ENCODE data around the gene LRRC4C. TPM values are rescaled to one million over a fixed set of nuclear protein-coding genes. Genes with fewer than 3 reads are reported as not detected.

The LRRC4C gene
- total and polyA plus RNA-seq, 4 donors = 0.10 to 0.93 (median 0.30) TPM

DNA sequence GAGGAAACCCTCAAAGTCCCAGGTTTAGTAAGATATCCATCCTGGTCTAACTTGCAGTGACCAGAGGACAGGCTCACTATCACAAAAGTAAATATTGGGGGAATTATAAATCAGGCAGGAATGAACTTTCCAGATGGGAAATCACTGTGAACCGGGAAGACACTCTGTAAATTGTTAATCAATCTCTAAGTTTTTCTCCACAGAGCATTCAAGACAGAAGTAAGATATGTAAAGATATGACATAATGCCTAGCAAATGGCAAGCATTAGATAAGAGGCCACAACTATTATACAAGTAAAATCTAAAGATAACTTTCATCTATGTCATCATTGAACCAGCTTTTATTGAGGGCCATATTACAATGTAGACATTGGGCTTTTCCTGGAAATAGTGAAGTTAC is 35.3 kb upstream of the LRRC4C start:
- H3K9ac ChIP-seq (ENCODE audit: low read depth in 1 of 2, low read length in 2 of 2) = no peak overlapping the region
- no peaks in the 10 kb centered on the region for H3K9me3 ChIP-seq (ENCODE audit: control insufficient read depth in 4 of 4, low read length in 3 of 4)
- no peaks in the 10 kb centered on the region for H3K4me1 ChIP-seq (ENCODE audit: control insufficient read depth in 4 of 4, insufficient read depth in 4 of 4, low read length in 3 of 4)
- H3K4me3 ChIP-seq (ENCODE audit: low read depth in 1 of 3, low read length in 3 of 3) = no peak overlapping the region
- DNase-seq (ENCODE audit: low spot score) = no peak
- H3K36me3 ChIP-seq (ENCODE audit: control insufficient read depth in 4 of 4, insufficient read depth in 3 of 4, low read depth in 1 of 4, low read length in 3 of 4) = no peaks in the 10 kb centered on the region
- 11% methylated on average over 1 of the region's 1 CpG for WGBS
- H3K27me3 ChIP-seq (ENCODE audit: control insufficient read depth in 4 of 4, insufficient read depth in 4 of 4, low read length in 3 of 4) = peaks cover 0 to 1% (median 0%) of the 10 kb centered on the region in 4 donors
- H3K27ac ChIP-seq (ENCODE audit: low read depth in 1 of 2, low read length in 2 of 2) = no peak overlapping the region
- TF ChIP-seq YY1 (IDR thresholded peaks at IDR 0.05) (no peak), RAD21 (IDR thresholded peaks at IDR 0.05) (no peak), TAF1 (conservative IDR thresholded peaks at IDR 0.05) (no peak), NR2F2 (IDR thresholded peaks at IDR 0.05) (no peak), EGR1 (IDR thresholded peaks at IDR 0.05; ENCODE audit: low read depth in 2 of 2) (no peak)
- TF ChIP-seq, protein P1, sequence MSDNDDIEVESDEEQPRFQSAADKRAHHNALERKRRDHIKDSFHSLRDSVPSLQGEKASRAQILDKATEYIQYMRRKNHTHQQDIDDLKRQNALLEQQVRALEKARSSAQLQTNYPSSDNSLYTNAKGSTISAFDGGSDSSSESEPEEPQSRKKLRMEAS (IDR thresholded peaks at IDR 0.05) = no peak
- TF ChIP-seq, protein P2, sequence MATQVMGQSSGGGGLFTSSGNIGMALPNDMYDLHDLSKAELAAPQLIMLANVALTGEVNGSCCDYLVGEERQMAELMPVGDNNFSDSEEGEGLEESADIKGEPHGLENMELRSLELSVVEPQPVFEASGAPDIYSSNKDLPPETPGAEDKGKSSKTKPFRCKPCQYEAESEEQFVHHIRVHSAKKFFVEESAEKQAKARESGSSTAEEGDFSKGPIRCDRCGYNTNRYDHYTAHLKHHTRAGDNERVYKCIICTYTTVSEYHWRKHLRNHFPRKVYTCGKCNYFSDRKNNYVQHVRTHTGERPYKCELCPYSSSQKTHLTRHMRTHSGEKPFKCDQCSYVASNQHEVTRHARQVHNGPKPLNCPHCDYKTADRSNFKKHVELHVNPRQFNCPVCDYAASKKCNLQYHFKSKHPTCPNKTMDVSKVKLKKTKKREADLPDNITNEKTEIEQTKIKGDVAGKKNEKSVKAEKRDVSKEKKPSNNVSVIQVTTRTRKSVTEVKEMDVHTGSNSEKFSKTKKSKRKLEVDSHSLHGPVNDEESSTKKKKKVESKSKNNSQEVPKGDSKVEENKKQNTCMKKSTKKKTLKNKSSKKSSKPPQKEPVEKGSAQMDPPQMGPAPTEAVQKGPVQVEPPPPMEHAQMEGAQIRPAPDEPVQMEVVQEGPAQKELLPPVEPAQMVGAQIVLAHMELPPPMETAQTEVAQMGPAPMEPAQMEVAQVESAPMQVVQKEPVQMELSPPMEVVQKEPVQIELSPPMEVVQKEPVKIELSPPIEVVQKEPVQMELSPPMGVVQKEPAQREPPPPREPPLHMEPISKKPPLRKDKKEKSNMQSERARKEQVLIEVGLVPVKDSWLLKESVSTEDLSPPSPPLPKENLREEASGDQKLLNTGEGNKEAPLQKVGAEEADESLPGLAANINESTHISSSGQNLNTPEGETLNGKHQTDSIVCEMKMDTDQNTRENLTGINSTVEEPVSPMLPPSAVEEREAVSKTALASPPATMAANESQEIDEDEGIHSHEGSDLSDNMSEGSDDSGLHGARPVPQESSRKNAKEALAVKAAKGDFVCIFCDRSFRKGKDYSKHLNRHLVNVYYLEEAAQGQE (IDR thresholded peaks at IDR 0.05) = no peak
- TF ChIP-seq, protein P3, sequence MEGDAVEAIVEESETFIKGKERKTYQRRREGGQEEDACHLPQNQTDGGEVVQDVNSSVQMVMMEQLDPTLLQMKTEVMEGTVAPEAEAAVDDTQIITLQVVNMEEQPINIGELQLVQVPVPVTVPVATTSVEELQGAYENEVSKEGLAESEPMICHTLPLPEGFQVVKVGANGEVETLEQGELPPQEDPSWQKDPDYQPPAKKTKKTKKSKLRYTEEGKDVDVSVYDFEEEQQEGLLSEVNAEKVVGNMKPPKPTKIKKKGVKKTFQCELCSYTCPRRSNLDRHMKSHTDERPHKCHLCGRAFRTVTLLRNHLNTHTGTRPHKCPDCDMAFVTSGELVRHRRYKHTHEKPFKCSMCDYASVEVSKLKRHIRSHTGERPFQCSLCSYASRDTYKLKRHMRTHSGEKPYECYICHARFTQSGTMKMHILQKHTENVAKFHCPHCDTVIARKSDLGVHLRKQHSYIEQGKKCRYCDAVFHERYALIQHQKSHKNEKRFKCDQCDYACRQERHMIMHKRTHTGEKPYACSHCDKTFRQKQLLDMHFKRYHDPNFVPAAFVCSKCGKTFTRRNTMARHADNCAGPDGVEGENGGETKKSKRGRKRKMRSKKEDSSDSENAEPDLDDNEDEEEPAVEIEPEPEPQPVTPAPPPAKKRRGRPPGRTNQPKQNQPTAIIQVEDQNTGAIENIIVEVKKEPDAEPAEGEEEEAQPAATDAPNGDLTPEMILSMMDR (IDR thresholded peaks at IDR 0.05; ENCODE audit: low read depth, low read length, missing input control) = no peak

DNA sequence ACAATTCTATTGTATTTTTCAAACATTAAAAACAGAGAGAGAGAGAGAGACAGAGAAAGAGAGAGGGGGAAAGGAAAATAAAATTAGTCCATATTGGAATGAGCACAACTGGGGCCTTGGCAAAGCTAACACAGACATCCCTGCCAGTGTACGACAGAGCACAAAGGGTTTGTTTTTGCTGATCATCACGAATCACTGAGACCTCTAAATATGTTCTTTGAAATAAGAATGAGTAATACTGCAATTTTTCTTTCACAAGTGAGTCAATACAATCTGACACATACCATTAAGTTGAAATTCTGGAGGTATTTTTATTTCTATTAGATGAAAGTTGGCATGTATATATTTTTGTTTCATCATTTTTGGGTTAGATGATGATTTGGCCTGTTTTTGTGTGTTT is 27.0 kb upstream of the LRRC4C start:
- Histone ChIP-seq H3K36me3 (ENCODE audit: control insufficient read depth in 4 of 4, insufficient read depth in 3 of 4, low read depth in 1 of 4, low read length in 3 of 4) (no peaks in the 10 kb centered on the region), H3K9ac (ENCODE audit: low read depth in 1 of 2, low read length in 2 of 2) (no peak overlapping the region), H3K4me3 (ENCODE audit: low read depth in 1 of 3, low read length in 3 of 3) (no peak overlapping the region), H3K27ac (ENCODE audit: low read depth in 1 of 2, low read length in 2 of 2) (no peak overlapping the region), H3K4me1 (ENCODE audit: control insufficient read depth in 4 of 4, insufficient read depth in 4 of 4, low read length in 3 of 4) (no peaks in the 10 kb centered on the region), H3K9me3 (ENCODE audit: control insufficient read depth in 4 of 4, low read length in 3 of 4) (no peaks in the 10 kb centered on the region), H3K27me3 (ENCODE audit: control insufficient read depth in 4 of 4, insufficient read depth in 4 of 4, low read length in 3 of 4) (peaks cover 0 to 2% (median 0%) of the 10 kb centered on the region in 4 donors)
- DNase-seq (ENCODE audit: low spot score) = no peak
- 72% methylated on average over 2 of the region's 2 CpGs for WGBS
- TF ChIP-seq, protein P2 (IDR thresholded peaks at IDR 0.05) = no peak
- no peak for TF ChIP-seq TAF1 (conservative IDR thresholded peaks at IDR 0.05)
- no peak for TF ChIP-seq GABPA (IDR thresholded peaks at IDR 0.05 in 1 of 2, conservative IDR thresholded peaks at IDR 0.05 in 1 of 2)
- TF ChIP-seq NR2F2 (IDR thresholded peaks at IDR 0.05) = no peak
- no peak for TF ChIP-seq SP1 (IDR thresholded peaks at IDR 0.05)
- no peak for TF ChIP-seq JUND (IDR thresholded peaks at IDR 0.05)
- TF ChIP-seq, protein P4, sequence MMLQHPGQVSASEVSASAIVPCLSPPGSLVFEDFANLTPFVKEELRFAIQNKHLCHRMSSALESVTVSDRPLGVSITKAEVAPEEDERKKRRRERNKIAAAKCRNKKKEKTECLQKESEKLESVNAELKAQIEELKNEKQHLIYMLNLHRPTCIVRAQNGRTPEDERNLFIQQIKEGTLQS (IDR thresholded peaks at IDR 0.05) = no peak
- TF ChIP-seq, protein P3 (IDR thresholded peaks at IDR 0.05; ENCODE audit: low read depth, low read length, missing input control) = no peak
- TF ChIP-seq, protein P1 (IDR thresholded peaks at IDR 0.05) = no peak
- no peak for TF ChIP-seq HNF4G (IDR thresholded peaks at IDR 0.05)
- TF ChIP-seq, protein P5, sequence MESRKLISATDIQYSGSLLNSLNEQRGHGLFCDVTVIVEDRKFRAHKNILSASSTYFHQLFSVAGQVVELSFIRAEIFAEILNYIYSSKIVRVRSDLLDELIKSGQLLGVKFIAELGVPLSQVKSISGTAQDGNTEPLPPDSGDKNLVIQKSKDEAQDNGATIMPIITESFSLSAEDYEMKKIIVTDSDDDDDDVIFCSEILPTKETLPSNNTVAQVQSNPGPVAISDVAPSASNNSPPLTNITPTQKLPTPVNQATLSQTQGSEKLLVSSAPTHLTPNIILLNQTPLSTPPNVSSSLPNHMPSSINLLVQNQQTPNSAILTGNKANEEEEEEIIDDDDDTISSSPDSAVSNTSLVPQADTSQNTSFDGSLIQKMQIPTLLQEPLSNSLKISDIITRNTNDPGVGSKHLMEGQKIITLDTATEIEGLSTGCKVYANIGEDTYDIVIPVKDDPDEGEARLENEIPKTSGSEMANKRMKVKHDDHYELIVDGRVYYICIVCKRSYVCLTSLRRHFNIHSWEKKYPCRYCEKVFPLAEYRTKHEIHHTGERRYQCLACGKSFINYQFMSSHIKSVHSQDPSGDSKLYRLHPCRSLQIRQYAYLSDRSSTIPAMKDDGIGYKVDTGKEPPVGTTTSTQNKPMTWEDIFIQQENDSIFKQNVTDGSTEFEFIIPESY (IDR thresholded peaks at IDR 0.05) = no peak

Measured in liver (tissue), 9 donors.